Measurements from ENCODE around the gene MRC1.

The MRC1 gene

DNA sequence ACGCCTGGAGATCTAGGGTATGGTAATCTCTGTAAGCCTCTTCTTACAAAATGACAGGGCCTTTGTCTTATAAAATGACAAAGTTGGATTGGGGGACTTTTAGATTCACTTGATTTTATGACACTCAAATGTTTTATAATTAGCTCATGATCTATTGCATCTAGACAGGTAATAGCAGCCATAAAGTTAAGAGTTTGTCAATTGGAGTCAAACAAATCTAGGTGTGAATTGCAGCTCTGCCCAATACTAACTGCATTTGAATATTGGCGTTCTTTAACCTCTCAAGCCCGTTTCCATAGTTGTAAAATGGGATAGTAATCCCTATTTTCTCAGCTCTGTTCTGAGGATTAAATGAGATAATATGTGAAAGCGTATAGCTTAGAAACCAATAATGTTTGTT is 14.1 kb upstream of the MRC1 start:
- WGBS, 2 experiments (ENCODE audit: insufficient coverage in 2 of 2), result 80 to 93% methylated on average over 1 to 3 of the region's 4 CpGs
- H3K36me3 ChIP-seq (ENCODE audit: control insufficient read depth, insufficient read depth, low read length), result no peaks in the 10 kb centered on the region
- H3K4me1 ChIP-seq (ENCODE audit: control insufficient read depth, insufficient read depth, low read length, poor library complexity, severe bottlenecking), result no peaks in the 10 kb centered on the region
- no peak overlapping the region for H3K4me3 ChIP-seq (ENCODE audit: extremely low read depth, insufficient read depth, low read length, poor library complexity, severe bottlenecking)
- no peak overlapping the region for H3K27ac ChIP-seq (ENCODE audit: low read depth, low read length, severe bottlenecking)
- H3K9me3 ChIP-seq (ENCODE audit: control insufficient read depth, low read length), result no peaks in the 10 kb centered on the region

DNA sequence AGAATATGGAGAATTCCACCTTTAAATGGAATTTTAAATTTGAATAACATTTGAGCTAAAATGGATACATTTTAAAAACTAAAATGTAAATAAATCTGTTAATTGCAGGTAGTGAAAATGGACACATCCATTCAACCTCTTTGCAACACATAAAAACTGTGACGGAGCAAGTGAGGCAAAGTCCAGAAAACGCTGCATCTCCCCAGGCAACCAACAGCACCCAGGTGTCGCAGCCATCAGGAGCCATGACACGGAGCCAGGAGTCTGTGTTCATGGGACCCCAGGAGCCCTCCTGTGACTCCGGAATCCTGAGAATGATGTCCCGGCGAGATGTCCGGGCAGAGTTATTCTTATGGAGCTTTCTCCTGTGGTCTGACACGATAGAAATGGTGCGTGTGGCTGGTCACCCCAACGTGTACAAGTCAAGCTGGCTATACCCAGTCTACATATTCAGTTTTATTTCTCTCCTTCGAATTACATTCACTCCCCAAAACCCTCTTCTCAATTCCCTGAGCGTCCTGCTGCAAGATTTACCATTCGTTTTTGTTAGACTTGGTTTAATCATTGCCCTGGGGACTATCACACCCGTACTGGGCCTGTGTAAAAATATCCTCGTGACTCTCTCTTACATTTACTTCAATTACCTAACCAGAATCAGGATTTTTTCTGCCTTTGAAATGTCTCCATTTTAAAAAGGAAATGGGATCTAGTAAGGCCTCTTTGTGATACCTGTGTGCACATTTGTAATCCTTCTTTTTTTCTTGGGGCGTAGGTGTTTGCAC is 13.1 kb upstream of the MRC1 start:
- Histone ChIP-seq H3K27ac (ENCODE audit: low read depth, low read length, severe bottlenecking) (no peak overlapping the region), H3K36me3 (ENCODE audit: control insufficient read depth, insufficient read depth, low read length) (no peaks in the 10 kb centered on the region), H3K4me3 (ENCODE audit: extremely low read depth, insufficient read depth, low read length, poor library complexity, severe bottlenecking) (no peak overlapping the region), H3K9me3 (ENCODE audit: control insufficient read depth, low read length) (no peaks in the 10 kb centered on the region), H3K4me1 (ENCODE audit: control insufficient read depth, insufficient read depth, low read length, poor library complexity, severe bottlenecking) (no peaks in the 10 kb centered on the region)
- 92 to 93% methylated on average over 13 to 14 of the region's 17 CpGs for WGBS, 2 experiments (ENCODE audit: insufficient coverage in 2 of 2)

DNA sequence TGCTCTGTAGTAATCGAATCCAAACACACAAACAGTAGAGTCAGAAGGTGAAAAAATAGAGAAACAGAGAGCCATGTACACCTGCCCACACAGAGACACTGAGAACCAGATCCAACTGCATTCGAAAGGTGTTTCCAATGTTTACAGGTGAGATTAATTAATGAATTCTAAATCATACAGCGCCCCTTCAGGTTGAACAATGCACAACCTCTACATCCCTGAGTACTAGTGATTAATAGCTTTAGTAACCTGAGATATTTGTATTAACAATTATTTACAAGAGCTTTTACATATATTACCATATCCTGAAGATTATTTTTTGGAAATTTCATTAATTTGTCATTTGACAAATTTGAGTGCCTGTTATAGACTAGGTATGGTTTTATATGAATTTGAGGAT is 7.6 kb upstream of the MRC1 start:
- no peak overlapping the region for H3K4me3 ChIP-seq (ENCODE audit: extremely low read depth, insufficient read depth, low read length, poor library complexity, severe bottlenecking)
- no peak overlapping the region for H3K27ac ChIP-seq (ENCODE audit: low read depth, low read length, severe bottlenecking)
- no peaks in the 10 kb centered on the region for H3K36me3 ChIP-seq (ENCODE audit: control insufficient read depth, insufficient read depth, low read length)
- 80% methylated on average over 1 of the region's 3 CpGs; no CpG with 5 or more reads in 1 of the 2 experiments for WGBS, 2 experiments (ENCODE audit: insufficient coverage in 2 of 2)
- no peaks in the 10 kb centered on the region for H3K4me1 ChIP-seq (ENCODE audit: control insufficient read depth, insufficient read depth, low read length, poor library complexity, severe bottlenecking)
- peaks cover 6% of the 10 kb centered on the region for H3K9me3 ChIP-seq (ENCODE audit: control insufficient read depth, low read length)

DNA sequence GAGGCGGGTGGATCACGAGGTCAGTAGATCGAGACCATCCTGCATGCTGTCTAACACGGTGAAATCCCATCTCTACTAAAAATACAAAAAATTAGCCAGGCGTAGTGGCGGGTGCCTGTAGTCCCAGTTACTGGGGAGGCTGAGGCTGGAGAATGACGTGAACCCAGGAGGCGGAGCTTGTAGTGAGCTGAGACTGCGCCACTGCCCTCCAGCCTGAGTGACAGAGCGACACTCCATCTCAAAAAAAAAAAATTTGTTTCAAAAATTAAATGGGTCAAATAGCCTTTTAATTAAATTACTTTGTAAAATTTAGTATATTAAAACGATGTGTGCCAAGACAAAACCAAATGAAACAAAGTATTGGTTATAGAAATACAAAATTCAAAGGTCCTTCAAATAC is 6.8 kb upstream of the MRC1 start:
- WGBS, 2 experiments (ENCODE audit: insufficient coverage in 2 of 2), result 70 to 96% methylated on average over 3 to 7 of the region's 11 CpGs
- Histone ChIP-seq H3K36me3 (ENCODE audit: control insufficient read depth, insufficient read depth, low read length) (no peaks in the 10 kb centered on the region), H3K9me3 (ENCODE audit: control insufficient read depth, low read length) (peaks cover 6% of the 10 kb centered on the region), H3K4me1 (ENCODE audit: control insufficient read depth, insufficient read depth, low read length, poor library complexity, severe bottlenecking) (no peaks in the 10 kb centered on the region), H3K4me3 (ENCODE audit: extremely low read depth, insufficient read depth, low read length, poor library complexity, severe bottlenecking) (no peak overlapping the region), H3K27ac (ENCODE audit: low read depth, low read length, severe bottlenecking) (no peak overlapping the region)

DNA sequence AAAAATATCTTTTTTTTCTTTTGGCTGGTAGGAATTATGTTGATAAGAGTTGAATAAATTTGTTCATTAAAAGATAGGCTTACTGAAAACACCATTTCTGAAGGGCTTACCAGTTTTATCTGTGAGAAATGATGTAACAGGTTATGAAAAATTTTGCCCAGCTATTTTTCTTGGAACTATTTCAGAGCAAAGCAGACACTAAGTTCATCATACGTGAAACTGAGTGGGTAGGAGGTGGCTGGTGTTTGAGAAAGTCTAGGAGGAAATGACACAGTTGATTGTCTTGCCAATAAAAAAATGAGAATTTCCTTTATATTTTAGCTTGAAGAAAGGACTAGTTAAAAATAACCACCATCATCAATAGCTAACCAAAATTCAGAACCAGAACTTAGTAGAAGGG is 6.2 kb upstream of the MRC1 start:
- H3K27ac ChIP-seq (ENCODE audit: low read depth, low read length, severe bottlenecking), result no peak overlapping the region
- H3K9me3 ChIP-seq (ENCODE audit: control insufficient read depth, low read length), result peaks cover 6% of the 10 kb centered on the region
- no peak overlapping the region for H3K4me3 ChIP-seq (ENCODE audit: extremely low read depth, insufficient read depth, low read length, poor library complexity, severe bottlenecking)
- no CpG with 5 or more reads among the region's 1 CpG for WGBS, 2 experiments (ENCODE audit: insufficient coverage in 2 of 2)
- H3K36me3 ChIP-seq (ENCODE audit: control insufficient read depth, insufficient read depth, low read length), result no peaks in the 10 kb centered on the region
- H3K4me1 ChIP-seq (ENCODE audit: control insufficient read depth, insufficient read depth, low read length, poor library complexity, severe bottlenecking), result no peaks in the 10 kb centered on the region

DNA sequence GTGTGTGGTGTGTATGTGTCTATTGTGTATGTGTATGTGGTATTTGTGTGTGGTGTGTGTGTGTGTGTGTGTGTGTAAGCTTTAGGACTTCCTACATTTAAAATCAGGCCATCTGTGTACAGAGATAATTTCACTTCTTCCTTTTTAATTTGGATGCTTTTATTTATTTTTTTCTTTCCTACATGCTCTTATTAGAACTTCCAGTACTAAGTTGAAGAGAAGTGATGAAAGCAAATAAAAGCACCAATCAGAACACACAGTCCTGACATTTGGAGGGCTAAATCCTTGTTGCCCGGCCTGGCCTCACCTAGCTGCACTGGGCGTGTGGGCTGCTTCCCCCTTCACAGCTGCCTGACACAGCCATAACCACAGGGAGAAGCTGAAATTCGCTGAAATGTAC is 3.8 kb upstream of the MRC1 start:
- Histone ChIP-seq H3K4me1 (ENCODE audit: control insufficient read depth, insufficient read depth, low read length, poor library complexity, severe bottlenecking) (peaks cover 4% of the 10 kb centered on the region), H3K4me3 (ENCODE audit: extremely low read depth, insufficient read depth, low read length, poor library complexity, severe bottlenecking) (no peak overlapping the region)
- WGBS, 2 experiments (ENCODE audit: insufficient coverage in 2 of 2), result 87 to 88% methylated on average over 2 of the region's 3 CpGs

DNA sequence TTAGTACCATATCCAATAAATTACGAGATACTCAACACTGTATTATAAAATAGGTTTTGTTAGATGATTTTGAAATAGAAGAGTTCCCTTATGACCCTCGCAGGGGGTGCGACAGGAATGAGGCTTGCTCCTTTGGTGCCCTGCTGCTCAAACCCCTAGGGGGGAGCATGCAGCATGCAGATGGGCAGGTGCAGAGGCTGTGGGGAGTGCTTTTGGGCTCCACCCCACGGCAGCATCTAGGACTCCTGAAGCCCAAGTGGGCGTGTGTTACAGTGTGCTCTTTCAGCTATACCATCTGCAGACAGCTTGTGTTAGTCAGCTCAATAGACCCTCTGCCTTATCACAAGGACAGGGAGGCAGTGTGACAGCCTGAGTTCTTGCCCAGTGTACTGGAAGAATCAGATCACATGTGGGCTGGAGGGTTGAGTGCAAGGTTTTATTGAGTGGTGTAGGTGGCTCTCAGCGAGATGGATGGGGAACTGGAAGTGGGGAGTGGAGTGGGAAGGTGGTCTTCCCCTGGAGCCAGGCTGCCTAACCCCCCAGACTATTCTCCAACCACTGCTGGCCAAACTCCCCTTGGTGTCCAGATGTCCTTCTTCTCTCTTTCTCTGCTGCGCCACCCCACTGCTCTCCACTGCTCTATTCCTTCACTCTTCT is 3.1 kb upstream of the MRC1 start:
- peaks cover 6% of the 10 kb centered on the region for H3K9me3 ChIP-seq (ENCODE audit: control insufficient read depth, low read length)
- H3K27ac ChIP-seq (ENCODE audit: low read depth, low read length, severe bottlenecking), result no peak overlapping the region
- peaks cover 4% of the 10 kb centered on the region for H3K4me1 ChIP-seq (ENCODE audit: control insufficient read depth, insufficient read depth, low read length, poor library complexity, severe bottlenecking)
- H3K4me3 ChIP-seq (ENCODE audit: extremely low read depth, insufficient read depth, low read length, poor library complexity, severe bottlenecking), result no peak overlapping the region
- WGBS, 2 experiments (ENCODE audit: insufficient coverage in 2 of 2), result 67 to 74% methylated on average over 2 to 4 of the region's 7 CpGs
- H3K36me3 ChIP-seq (ENCODE audit: control insufficient read depth, insufficient read depth, low read length), result no peaks in the 10 kb centered on the region

More for the DNA sequence above, 3.8 kb upstream of the MRC1 start:
- H3K9me3 ChIP-seq (ENCODE audit: control insufficient read depth, low read length), result peaks cover 6% of the 10 kb centered on the region
- H3K27ac ChIP-seq (ENCODE audit: low read depth, low read length, severe bottlenecking), result no peak overlapping the region
- no peaks in the 10 kb centered on the region for H3K36me3 ChIP-seq (ENCODE audit: control insufficient read depth, insufficient read depth, low read length)

DNA sequence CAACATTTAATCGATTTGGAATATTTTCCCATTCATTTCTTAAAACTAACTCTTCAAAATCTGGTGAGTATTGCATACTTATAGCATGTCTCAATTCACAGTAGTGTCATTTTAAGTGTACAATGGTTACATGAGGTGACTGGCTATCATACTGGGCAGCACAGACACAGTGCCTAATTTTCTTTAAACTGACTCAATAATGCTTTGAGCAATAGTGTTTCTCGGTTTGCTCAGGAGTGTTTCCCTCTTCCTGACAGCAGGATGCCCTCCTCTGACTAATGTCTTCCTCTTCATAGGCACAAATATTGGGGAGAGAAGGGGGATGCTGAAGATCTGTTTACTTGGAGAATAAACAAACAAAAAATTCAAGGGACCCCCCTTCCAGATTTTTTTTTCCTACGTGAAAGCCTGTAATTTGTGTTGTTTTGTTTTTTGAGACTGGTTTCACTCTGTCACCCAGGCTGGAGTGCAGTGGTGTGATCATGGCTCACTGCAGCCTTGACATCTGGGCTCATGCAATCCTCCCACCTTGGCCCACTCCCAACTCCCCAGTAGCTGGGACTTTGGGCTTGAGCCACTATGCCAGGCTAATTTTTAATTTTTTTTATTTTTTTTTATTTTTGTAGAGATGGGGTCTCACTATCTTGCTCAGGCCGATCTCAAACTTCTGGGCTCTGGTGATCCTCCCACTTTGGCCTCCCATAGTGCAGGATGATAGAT is 2.2 kb downstream of the MRC1 start:
- WGBS, 2 experiments (ENCODE audit: insufficient coverage in 2 of 2), result 93 to 100% methylated on average over 1 to 2 of the region's 4 CpGs
- H3K27ac ChIP-seq (ENCODE audit: low read depth, low read length, severe bottlenecking), result no peak overlapping the region
- peaks cover 8% of the 10 kb centered on the region for H3K4me1 ChIP-seq (ENCODE audit: control insufficient read depth, insufficient read depth, low read length, poor library complexity, severe bottlenecking)
- no peaks in the 10 kb centered on the region for H3K36me3 ChIP-seq (ENCODE audit: control insufficient read depth, insufficient read depth, low read length)
- H3K4me3 ChIP-seq (ENCODE audit: extremely low read depth, insufficient read depth, low read length, poor library complexity, severe bottlenecking), result no peak overlapping the region
- H3K9me3 ChIP-seq (ENCODE audit: control insufficient read depth, low read length), result no peaks in the 10 kb centered on the region

DNA sequence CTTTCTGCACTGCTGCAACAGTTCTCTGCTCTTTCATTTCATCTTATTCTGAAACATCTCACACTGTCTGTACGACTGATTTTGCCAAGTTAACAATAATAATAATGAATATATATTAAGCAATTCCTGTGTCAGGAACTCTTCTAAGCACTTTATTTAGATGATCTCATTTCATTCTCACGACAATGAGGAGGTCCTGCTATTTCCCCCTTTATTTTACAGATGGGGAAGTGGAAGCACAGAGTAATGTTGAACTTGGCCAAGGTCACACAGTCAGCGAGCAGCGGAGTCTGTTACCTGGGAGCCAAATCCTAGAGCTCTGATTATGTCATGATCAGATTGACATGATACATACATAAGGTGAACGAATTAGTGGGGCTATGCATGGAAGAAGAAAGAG is 5.8 kb downstream of the MRC1 start:
- no peaks in the 10 kb centered on the region for H3K36me3 ChIP-seq (ENCODE audit: control insufficient read depth, insufficient read depth, low read length)
- no peak overlapping the region for H3K27ac ChIP-seq (ENCODE audit: low read depth, low read length, severe bottlenecking)
- peaks cover 5% of the 10 kb centered on the region for H3K4me1 ChIP-seq (ENCODE audit: control insufficient read depth, insufficient read depth, low read length, poor library complexity, severe bottlenecking)
- 86 to 89% methylated on average over 3 to 4 of the region's 5 CpGs for WGBS, 2 experiments (ENCODE audit: insufficient coverage in 2 of 2)
- no peaks in the 10 kb centered on the region for H3K9me3 ChIP-seq (ENCODE audit: control insufficient read depth, low read length)
- H3K4me3 ChIP-seq (ENCODE audit: extremely low read depth, insufficient read depth, low read length, poor library complexity, severe bottlenecking), result no peak overlapping the region

DNA sequence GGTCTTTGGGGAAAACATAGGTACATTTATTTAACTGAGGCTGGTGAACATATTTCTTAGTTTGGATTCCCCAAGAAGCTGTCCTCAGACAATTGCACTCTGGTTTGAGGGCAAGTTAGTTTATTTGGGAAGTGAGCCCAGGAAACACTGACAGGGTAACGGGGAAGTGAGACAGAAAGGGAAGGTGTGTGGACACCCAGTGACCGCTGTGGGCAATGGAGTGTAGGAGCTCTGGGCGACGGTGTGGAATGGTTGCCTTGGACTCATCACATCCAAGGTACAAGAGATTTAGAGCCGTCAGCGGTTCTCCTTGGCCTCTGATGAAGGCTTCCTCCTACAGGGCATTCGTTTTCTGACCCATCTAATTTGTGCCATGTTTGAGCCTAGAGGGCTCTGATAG is 7.1 kb downstream of the MRC1 start:
- H3K27ac ChIP-seq (ENCODE audit: low read depth, low read length, severe bottlenecking), result no peak overlapping the region
- H3K4me1 ChIP-seq (ENCODE audit: control insufficient read depth, insufficient read depth, low read length, poor library complexity, severe bottlenecking), result peaks cover 5% of the 10 kb centered on the region
- H3K36me3 ChIP-seq (ENCODE audit: control insufficient read depth, insufficient read depth, low read length), result no peaks in the 10 kb centered on the region
- WGBS, 2 experiments (ENCODE audit: insufficient coverage in 2 of 2), result 94 to 96% methylated on average over 6 to 7 of the region's 7 CpGs
- H3K4me3 ChIP-seq (ENCODE audit: extremely low read depth, insufficient read depth, low read length, poor library complexity, severe bottlenecking), result no peak overlapping the region
- no peaks in the 10 kb centered on the region for H3K9me3 ChIP-seq (ENCODE audit: control insufficient read depth, low read length)

Measured in mesodermal cell (in vitro differentiated cells).